HG02943 (cell line): ENCODE results near the gene GNG3.
"Not testable (repeated sequence)": the region's sequence is repeated elsewhere in the genome, so short reads cannot be mapped to it uniquely, and the experiment has no call there.

Experiments used
- ATAC-seq: cut with Tn5 transposase; IDR thresholded peaks from one replicate; pipeline ENCODE4 v1.9.1; 2021; ENCODE audit warnings: mild to moderate bottlenecking, low read depth, moderate library complexity; ENCODE audit not compliant: unreplicated experiment

The GNG3 gene

GRCh38 chr11:62707277-62707861, at the start of gene GNG3, which contains the start of gene BSCL2:
Gene GNG3 (plus strand): TSS chr11:62707676. CDS start chr11:62708296, 620 bp downstream.
Gene BSCL2 (minus strand): TSS chr11:62707424. CDS start chr11:62707195, 229 bp downstream.
- no peak for ATAC-seq

GRCh38 chr11:62664405-62665074, 42.9 kb upstream of the GNG3 start:
- ATAC-seq, result peak; percentile 26

DNA sequence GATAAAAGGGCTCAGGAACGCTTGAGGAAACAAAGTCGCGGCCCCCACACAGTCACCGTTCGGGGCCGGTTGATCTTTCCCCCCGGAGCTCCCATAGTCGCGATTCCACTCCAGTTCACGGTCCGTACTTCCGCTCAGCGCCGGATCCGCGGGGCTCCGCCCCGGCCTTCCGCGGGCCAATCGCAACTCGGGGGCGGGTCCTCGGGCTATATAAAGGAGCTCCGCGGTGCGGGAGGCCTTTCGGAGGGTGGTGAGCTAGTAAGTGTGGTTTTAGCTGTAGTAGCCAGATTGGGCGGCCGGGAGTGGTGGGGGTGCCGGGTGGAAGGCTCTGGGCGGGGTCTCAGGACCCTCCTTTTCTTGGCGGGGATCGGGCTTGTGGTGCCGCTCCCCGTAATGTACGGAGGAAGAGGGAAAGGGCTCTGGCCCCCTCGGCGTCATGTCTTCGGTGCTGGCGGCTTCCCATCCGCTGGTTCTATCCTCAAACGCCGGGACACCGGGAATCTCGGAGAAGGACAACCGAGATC, 42.3 kb upstream of the GNG3 start, which contains the start of the genes C11orf98 and CSKMT:
TSS of gene C11orf98 (minus strand) at position 136 of the 524 bp plus-strand sequence. CDS start at position 95, 41 bp downstream.
TSS of gene CSKMT (plus strand) at position 238 of the 524 bp plus-strand sequence. CDS start 568 bp downstream, outside the sequence.
- ATAC-seq, result peak; percentile 70

- ATAC-seq, result no peak
Measured at GRCh38 chr11:62665599-62666258, 41.7 kb upstream of the GNG3 start.

GRCh38 chr11:62666259-62666926, 41.1 kb upstream of the GNG3 start:
- no peak for ATAC-seq

DNA sequence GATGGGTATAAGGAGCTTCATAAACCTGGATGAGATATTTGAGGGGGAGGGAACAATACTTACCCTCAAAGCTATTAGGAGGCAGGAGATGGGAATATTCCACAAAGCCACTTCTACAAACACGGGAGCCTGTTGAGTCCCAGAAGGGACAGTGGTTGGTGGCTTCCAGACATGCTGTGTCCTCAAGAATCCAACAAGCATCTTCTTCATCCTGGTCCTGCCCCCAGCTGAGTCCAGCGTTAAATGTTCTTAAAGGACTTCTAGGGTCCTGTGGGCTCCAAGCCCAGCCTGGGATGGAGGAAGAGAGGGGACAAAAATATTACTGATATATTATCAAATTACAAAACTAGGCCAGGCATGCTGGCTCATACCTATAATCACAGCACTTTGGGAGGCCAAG, 40.0 kb upstream of the GNG3 start:
- no peak for ATAC-seq

- no peak for ATAC-seq
Measured at GRCh38 chr11:62669420-62670161, 37.9 kb upstream of the GNG3 start.

- no peak for ATAC-seq
Measured at GRCh38 chr11:62671236-62671607, 36.3 kb upstream of the GNG3 start.

DNA sequence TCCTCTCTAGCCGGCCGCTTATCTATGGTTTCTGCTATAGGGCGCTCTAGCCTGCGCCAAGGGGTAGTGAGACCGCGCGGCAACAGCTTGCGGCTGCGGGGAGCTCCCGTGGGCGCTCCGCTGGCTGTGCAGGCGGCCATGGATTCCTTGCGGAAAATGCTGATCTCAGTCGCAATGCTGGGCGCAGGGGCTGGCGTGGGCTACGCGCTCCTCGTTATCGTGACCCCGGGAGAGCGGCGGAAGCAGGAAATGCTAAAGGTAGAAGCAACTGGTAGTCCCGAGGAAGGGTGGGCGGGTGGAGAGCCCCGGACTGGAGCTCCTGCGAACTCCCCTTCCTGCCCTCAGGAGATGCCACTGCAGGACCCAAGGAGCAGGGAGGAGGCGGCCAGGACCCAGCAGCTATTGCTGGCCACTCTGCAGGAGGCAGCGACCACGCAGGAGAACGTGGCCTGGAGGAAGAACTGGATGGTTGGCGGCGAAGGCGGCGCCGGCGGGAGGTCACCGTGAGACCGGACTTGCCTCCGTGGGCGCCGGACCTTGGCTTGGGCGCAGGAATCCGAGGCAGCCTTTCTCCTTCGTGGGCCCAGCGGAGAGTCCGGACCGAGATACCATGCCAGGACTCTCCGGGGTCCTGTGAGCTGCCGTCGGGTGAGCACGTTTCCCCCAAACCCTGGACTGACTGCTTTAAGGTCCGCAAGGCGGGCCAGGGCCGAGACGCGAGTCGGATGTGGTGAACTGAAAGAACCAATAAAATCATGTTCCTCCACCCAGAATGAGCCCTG, 35.7 kb upstream of the GNG3 start, which contains the start of the genes LBHD1 and UQCC3:
TSS of gene LBHD1 (minus strand) at position 660 of the 782 bp plus-strand sequence. CDS start 2,236 bp downstream, outside the sequence.
TSS of gene UQCC3 (plus strand) at position 66 of the 782 bp plus-strand sequence. CDS start at position 139, 73 bp downstream.
- peak; percentile 59 for ATAC-seq

DNA sequence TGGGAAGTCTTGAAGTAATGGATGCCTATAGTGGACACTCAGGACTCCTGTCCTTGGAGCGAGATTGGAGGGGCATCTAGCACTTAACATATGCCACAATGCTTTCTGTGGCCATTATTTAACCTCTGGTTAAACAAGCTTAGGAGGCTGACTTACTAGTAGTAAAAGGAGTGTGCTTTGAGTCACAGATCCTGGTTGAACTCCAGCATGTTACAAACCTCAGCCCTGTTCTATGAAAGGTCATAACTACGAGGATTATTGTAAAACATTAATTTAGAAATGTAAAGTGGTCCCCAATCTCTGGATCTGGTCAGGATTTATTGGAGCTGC, 34.3 kb upstream of the GNG3 start:
- no peak for ATAC-seq

GRCh38 chr11:62675415-62675814, 32.1 kb upstream of the GNG3 start:
- not testable (repeated sequence) for ATAC-seq

DNA sequence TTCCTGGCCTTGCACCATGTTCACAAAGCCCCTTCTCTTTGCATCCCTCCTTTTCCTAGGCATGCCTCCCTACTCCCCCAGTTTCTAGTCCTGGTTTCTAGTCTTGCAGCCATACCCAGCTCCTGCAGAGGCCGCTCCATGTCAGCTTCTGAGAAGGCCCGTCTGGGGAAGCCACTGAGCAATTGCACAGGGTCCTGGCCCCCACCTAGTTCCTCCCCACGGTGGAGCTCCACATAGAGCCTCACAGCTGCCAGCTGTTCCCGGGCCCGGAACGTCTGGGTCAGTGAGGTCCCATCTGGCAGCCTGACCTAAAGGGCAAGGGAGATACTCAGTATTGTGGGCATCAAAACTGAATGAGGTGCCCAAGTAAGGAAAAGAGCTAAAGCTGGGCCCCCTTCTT, 30.8 kb upstream of the GNG3 start:
- no peak for ATAC-seq

DNA sequence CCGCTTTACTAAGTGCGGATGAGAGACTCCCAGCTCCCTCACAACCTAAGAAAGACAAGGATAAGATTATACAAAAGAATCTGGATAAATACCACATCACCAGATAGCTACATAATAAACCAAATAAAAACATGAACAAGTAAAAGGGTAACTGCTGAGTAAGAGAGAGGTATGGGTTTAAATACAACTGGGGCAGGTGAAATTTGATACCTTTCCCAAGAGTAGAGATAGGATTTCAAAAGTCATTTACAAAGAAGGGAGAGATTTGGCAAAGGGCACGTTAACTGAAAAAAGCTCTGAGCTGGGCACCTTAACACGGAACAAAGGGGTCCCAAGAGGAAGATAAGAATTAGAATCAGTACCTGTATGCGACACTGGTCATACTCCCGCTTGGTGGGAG, 30.3 kb upstream of the GNG3 start:
- ATAC-seq, result no peak

GRCh38 chr11:62677714-62678113, 29.8 kb upstream of the GNG3 start:
- no peak for ATAC-seq

- ATAC-seq, result no peak
Measured at GRCh38 chr11:62678433-62678769, 29.1 kb upstream of the GNG3 start.

DNA sequence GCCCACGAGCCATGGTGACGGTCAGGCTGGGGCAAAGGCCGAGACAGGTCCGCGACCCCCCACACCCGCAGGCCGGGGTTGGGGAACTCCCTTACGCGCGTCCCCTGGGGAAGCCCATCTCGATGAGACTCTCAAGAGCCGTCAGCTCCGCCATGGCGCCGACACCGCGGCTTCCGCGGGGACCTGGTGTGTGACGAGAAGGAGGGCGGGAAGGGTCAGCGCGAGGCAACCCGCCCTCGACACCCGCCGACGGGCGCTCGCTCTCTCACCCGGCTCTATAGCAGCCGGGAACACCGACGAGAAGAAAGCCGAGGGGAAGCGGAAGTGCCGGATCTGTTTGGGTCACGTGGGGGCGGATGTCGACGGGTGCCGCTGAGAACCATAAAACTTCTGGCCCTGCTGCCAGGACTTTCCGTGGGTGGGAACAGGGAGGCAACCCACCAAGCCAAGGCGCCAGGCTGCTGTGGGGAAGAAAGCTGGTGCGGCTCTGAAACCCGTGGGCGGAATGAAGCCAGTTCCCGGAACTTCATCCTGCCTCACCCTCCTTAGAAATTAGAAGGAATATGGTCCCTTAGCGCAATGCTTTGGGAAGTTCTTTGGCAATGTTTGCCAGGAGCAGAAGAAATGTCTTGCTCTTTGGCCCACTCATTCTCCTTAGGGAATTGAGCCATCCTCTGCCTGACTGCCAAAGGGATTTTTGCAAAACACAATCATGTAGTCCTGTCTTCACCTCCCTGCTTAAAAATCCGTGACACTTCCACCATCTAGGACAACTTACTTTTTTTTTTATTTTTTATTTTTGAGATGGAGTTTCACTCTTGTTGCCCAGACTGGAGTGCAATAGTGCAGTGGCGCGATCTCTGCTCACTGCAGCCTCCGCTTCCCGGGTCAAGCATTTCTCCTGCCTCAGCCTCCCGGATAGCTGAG, 28.4 kb upstream of the GNG3 start, which contains the start of gene UBXN1:
TSS of gene UBXN1 (minus strand) at position 304 of the 927 bp plus-strand sequence. CDS start at position 154, 150 bp downstream.
- peak; percentile 62 for ATAC-seq

GRCh38 chr11:62680825-62681240, 26.6 kb upstream of the GNG3 start:
- no peak for ATAC-seq

DNA sequence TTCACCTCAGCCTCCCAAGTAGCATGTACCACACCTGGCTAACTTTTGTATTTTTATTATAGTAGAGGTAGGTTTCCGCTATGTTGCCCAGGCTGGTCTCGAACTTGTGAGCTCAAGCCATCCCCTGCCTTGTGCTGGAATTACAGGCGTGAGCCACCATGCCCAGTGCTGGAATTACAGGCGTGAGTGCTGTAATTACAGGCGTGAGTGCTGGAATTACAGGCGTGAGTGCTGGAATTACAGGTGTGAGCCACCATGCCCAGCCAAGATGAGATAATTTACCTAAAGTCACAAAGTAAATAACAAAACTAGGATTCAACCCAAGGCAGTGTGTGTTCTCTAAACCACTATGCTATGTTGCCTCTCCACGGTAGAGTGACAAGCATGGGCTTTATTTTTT, 25.0 kb upstream of the GNG3 start:
- ATAC-seq, result no peak
